GM23338 (cell line): ENCODE data around the gene ZBTB7B. TPM values are rescaled to one million over a fixed set of nuclear protein-coding genes. Genes with fewer than 3 reads are reported as not detected.

Source experiments
- ATAC-seq: fragments of 200-7000 bp; cut with Tn5 transposase; 3 replicates; pipeline ENCODE4 v1.9.1; 2020
- DNase-seq: peaks from one replicate; pipeline ENCODE4 v3.0.0-alpha.2; 2015; ENCODE audit warnings: low spot score
- H2AFZ ChIP-seq: fragments of 200-600 bp; sonication (generic); 2 replicates; pipeline ENCODE4 v1.8.0; 2016; ENCODE audit warnings: antibody characterized with exemption, mild to moderate bottlenecking, moderate library complexity
- H3F3A ChIP-seq: fragments of 200-600 bp; sonication (generic); replicated peaks from 2 replicates; pipeline ENCODE4 v1.8.0; 2017; ENCODE audit warnings: antibody characterized with exemption, mixed run types, low read depth
- H3K27ac ChIP-seq: fragments of 200-600 bp; sonication (generic); 2 replicates; pipeline ENCODE4 v1.6.1; 2016; ENCODE audit warnings: low read depth
- H3K27me3 ChIP-seq: fragments of 200-600 bp; sonication (generic); 2 replicates; pipeline ENCODE4 v1.8.0; 2016; ENCODE audit warnings: mild to moderate bottlenecking, mixed run types, moderate library complexity; ENCODE audit not compliant: insufficient read depth
- H3K36me3 ChIP-seq: fragments of 200-600 bp; sonication (generic); 2 replicates; pipeline ENCODE4 v1.8.0; 2016; ENCODE audit warnings: mild to moderate bottlenecking; ENCODE audit not compliant: insufficient read depth
- H3K4me1 ChIP-seq: fragments of 200-600 bp; sonication (generic); 2 replicates; pipeline ENCODE4 v1.8.0; 2016; ENCODE audit warnings: mild to moderate bottlenecking, moderate library complexity; ENCODE audit not compliant: insufficient read depth
- H3K4me2 ChIP-seq: fragments of 200-600 bp; sonication (generic); 2 replicates; pipeline ENCODE4 v1.7.1; 2017; ENCODE audit warnings: mixed run types
- H3K4me3 ChIP-seq: fragments of 200-600 bp; sonication (generic); 2 replicates; pipeline ENCODE4 v1.6.1; 2016; ENCODE audit warnings: mixed run types
- H3K79me2 ChIP-seq: fragments of 200-600 bp; sonication (generic); replicated peaks from 2 replicates; pipeline ENCODE4 v1.8.0; 2017; ENCODE audit warnings: mild to moderate bottlenecking; ENCODE audit not compliant: insufficient read depth
- H3K9me2 ChIP-seq: fragments of 200-600 bp; sonication (generic); 2 replicates; pipeline ENCODE4 v1.8.0; 2017; ENCODE audit not compliant: insufficient read depth
- H4K20me1 ChIP-seq: fragments of 200-600 bp; sonication (generic); replicated peaks from 2 replicates; pipeline ENCODE4 v1.8.0; 2017; ENCODE audit warnings: mild to moderate bottlenecking; ENCODE audit not compliant: insufficient read depth
- H3K27ac Mint-ChIP-seq: 2 replicates; pipeline ENCODE4 v1.8.0; 2020; ENCODE audit warnings: inconsistent platforms, mild to moderate bottlenecking, moderate library complexity, mixed read lengths
- H3K27me3 Mint-ChIP-seq: 3 replicates; pipeline ENCODE4 v1.8.0; 2022; ENCODE audit warnings: low read depth, mild to moderate bottlenecking, moderate library complexity, mixed read lengths, inconsistent platforms; ENCODE audit not compliant: insufficient read depth, poor library complexity
- H3K36me3 Mint-ChIP-seq: 3 replicates; pipeline ENCODE4 v1.8.0; 2021; ENCODE audit warnings: low read depth, mild to moderate bottlenecking, inconsistent platforms, moderate library complexity, mixed read lengths
- H3K4me1 Mint-ChIP-seq: 3 replicates; pipeline ENCODE4 v1.8.0; 2020; ENCODE audit warnings: mild to moderate bottlenecking, inconsistent platforms, mixed read lengths
- H3K4me3 Mint-ChIP-seq: 3 replicates; pipeline ENCODE4 v1.8.0; 2021; ENCODE audit warnings: moderate library complexity, mild to moderate bottlenecking, inconsistent platforms, mixed read lengths
- H3K9me3 Mint-ChIP-seq: 3 replicates; pipeline ENCODE4 v1.8.0; 2020; ENCODE audit warnings: moderate library complexity, mild to moderate bottlenecking, inconsistent platforms, mixed read lengths
- CREB1 ChIP-seq: fragments of 250-450 bp; sonication (Bioruptor Pico); IDR thresholded peaks from 2 replicates; pipeline ENCODE4 v1.5.0; 2020; ENCODE audit warnings: low read depth, mild to moderate bottlenecking, moderate library complexity
- EZH2 ChIP-seq: fragments of 200-600 bp; sonication (generic); IDR thresholded peaks from one replicate; pipeline ENCODE4 v1.8.0; 2017; ENCODE audit warnings: antibody characterized with exemption, mild to moderate bottlenecking, low read depth; ENCODE audit not compliant: unreplicated experiment
- EZH2phosphoT487 ChIP-seq: fragments of 200-600 bp; sonication (generic); IDR thresholded peaks from one replicate; pipeline ENCODE4 v1.8.1; 2018; ENCODE audit warnings: antibody characterized with exemption; ENCODE audit not compliant: unreplicated experiment
- JUNB ChIP-seq: IDR thresholded peaks from one replicate; pipeline ENCODE4 v1.6.1; 2016; ENCODE audit warnings: antibody characterized with exemption; ENCODE audit not compliant: unreplicated experiment
- NANOG ChIP-seq: IDR thresholded peaks from 2 replicates; pipeline ENCODE4 v1.6.1; 2016; ENCODE audit warnings: antibody characterized with exemption, borderline replicate concordance
- POLR2AphosphoS5 ChIP-seq: IDR thresholded peaks from 2 replicates; pipeline ENCODE4 v1.6.1; 2016; ENCODE audit warnings: antibody characterized with exemption, low read depth
- ZNF331 ChIP-seq: fragments of 250-450 bp; sonication (Bioruptor Pico); IDR thresholded peaks from 2 replicates; pipeline ENCODE4 v1.5.0; 2020; ENCODE audit warnings: low read depth, mild to moderate bottlenecking, moderate library complexity
- polyA plus RNA-seq: library from polyadenylated mRNA; unstranded; fragments of >200 nt; fragmentation: Nextera tagmentation; extraction: Ambion mirVana; gene quantifications from 2 replicates; pipeline ENCODE4 v1.2.1, GENCODE V29; 2016
- total RNA-seq: library from RNA; depleted of rRNA; stranded (reverse); fragments of >200 nt; shearing (Covaris generic); gene quantifications from 2 replicates; pipeline ENCODE4 v1.2.3, GENCODE V29; 2014
- TF ChIP-seq, protein P1 (sequence below): IDR thresholded peaks from 2 replicates; pipeline ENCODE4 v1.6.1; 2016; ENCODE audit warnings: antibody characterized with exemption
- TF ChIP-seq, protein P2 (sequence below), 2 experiments: fragments of 200-600 bp in 1 of 2; sonication (generic) in 1 of 2; conservative IDR thresholded peaks; 2 replicates each; pipeline versions ENCODE4 v1.5.1 to v1.6.1; 2016 to 2017; ENCODE audit warnings: antibody characterized with exemption in 2 of 2, low read depth in 2 of 2, mild to moderate bottlenecking in 2 of 2, moderate library complexity in 1 of 2
- TF ChIP-seq, protein P3 (sequence below): fragments of 250-450 bp; sonication (Bioruptor Pico); IDR thresholded peaks from 2 replicates; pipeline ENCODE4 v1.5.0; 2020; ENCODE audit warnings: mild to moderate bottlenecking, moderate library complexity
- TF ChIP-seq, protein P4 (sequence below): IDR thresholded peaks from one replicate; pipeline ENCODE4 v1.6.1; 2018; ENCODE audit warnings: antibody characterized with exemption; ENCODE audit not compliant: unreplicated experiment

The ZBTB7B gene
- total and polyA plus RNA-seq, 2 experiments from 2014 or later: 3.6 to 32.6 TPM

DNA sequence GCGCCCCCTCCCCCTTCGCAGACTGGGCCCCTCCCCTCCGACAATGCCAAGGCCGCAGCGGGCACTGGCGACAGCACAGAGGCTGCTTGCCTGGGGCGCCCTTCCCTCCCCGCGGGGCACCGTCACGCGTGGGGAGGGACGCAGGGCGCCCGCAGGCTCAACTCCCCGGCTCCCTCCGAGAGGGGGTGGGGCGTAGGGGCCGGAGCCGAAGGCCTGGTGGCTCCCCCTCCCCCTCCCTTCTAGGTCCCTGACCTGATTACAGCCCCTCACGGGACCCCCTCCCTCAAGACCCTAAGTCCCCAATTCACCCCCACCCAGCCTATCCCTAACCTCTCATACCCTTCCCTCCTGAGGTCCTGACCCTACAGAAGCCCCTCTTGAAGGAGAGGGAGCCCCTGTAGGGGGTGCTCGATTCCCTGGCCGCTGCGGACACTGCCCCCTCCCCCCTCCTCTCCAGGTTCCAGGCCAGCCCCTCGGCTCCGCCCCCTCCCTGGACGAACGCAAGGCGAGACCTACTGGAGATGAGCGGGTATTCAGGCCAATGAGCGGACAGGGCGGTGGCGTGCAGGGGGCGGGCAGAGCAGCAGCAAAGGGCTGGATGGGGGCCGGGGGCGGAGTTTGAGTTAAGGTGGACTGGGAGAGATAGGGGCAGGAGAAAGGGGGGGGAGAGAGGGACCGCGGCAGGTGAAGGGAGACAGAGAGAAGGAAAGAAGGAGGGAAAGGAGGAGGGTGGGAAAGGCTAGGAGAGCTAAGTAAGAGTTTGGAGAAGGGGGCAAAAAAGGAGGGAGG lies 733 bp upstream of the ZBTB7B start:
- Mint-ChIP-seq H3K27me3 (peaks cover 21% of the 10 kb centered on the region), H3K4me1 (peaks cover 40% of the 10 kb centered on the region), H3K36me3 (peaks cover 4% of the 10 kb centered on the region; the same call in 1 of the 3 replicates), H3K27ac (peak overlapping the region; percentile 83), H3K9me3 (no peaks in the 10 kb centered on the region), H3K4me3 (peak overlapping the region; percentile 92)
- Histone ChIP-seq H3F3A (peaks cover 16% of the 10 kb centered on the region), H2AFZ (no peak overlapping the region), H3K27ac (peak overlapping the region; percentile 95), H3K4me3 (peak overlapping the region; percentile 90), H3K4me1 (peaks cover 18% of the 10 kb centered on the region), H3K4me2 (peak overlapping the region; percentile 90), H3K79me2 (peaks cover 28% of the 10 kb centered on the region), H3K27me3 (no peaks in the 10 kb centered on the region), H3K36me3 (no peaks in the 10 kb centered on the region), H3K9me2 (no peaks in the 10 kb centered on the region), H4K20me1 (no peaks in the 10 kb centered on the region; the same call in 1 of the 2 replicates)
- DNase-seq (peak; percentile 100), ATAC-seq (peak; percentile 33)
- TF ChIP-seq, protein P1, sequence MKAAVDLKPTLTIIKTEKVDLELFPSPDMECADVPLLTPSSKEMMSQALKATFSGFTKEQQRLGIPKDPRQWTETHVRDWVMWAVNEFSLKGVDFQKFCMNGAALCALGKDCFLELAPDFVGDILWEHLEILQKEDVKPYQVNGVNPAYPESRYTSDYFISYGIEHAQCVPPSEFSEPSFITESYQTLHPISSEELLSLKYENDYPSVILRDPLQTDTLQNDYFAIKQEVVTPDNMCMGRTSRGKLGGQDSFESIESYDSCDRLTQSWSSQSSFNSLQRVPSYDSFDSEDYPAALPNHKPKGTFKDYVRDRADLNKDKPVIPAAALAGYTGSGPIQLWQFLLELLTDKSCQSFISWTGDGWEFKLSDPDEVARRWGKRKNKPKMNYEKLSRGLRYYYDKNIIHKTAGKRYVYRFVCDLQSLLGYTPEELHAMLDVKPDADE: 0 out of 2 replicates have a peak, but pooled peaks have one; percentile 3
- no peak for TF ChIP-seq ZNF331
- TF ChIP-seq POLR2AphosphoS5: peak; percentile 51
- TF ChIP-seq, protein P2, sequence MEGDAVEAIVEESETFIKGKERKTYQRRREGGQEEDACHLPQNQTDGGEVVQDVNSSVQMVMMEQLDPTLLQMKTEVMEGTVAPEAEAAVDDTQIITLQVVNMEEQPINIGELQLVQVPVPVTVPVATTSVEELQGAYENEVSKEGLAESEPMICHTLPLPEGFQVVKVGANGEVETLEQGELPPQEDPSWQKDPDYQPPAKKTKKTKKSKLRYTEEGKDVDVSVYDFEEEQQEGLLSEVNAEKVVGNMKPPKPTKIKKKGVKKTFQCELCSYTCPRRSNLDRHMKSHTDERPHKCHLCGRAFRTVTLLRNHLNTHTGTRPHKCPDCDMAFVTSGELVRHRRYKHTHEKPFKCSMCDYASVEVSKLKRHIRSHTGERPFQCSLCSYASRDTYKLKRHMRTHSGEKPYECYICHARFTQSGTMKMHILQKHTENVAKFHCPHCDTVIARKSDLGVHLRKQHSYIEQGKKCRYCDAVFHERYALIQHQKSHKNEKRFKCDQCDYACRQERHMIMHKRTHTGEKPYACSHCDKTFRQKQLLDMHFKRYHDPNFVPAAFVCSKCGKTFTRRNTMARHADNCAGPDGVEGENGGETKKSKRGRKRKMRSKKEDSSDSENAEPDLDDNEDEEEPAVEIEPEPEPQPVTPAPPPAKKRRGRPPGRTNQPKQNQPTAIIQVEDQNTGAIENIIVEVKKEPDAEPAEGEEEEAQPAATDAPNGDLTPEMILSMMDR (conservative IDR thresholded peaks at IDR 0.05; ENCODE audit: low read depth in 2 of 2): peak; percentile 50 to 52
- TF ChIP-seq, protein P3, sequence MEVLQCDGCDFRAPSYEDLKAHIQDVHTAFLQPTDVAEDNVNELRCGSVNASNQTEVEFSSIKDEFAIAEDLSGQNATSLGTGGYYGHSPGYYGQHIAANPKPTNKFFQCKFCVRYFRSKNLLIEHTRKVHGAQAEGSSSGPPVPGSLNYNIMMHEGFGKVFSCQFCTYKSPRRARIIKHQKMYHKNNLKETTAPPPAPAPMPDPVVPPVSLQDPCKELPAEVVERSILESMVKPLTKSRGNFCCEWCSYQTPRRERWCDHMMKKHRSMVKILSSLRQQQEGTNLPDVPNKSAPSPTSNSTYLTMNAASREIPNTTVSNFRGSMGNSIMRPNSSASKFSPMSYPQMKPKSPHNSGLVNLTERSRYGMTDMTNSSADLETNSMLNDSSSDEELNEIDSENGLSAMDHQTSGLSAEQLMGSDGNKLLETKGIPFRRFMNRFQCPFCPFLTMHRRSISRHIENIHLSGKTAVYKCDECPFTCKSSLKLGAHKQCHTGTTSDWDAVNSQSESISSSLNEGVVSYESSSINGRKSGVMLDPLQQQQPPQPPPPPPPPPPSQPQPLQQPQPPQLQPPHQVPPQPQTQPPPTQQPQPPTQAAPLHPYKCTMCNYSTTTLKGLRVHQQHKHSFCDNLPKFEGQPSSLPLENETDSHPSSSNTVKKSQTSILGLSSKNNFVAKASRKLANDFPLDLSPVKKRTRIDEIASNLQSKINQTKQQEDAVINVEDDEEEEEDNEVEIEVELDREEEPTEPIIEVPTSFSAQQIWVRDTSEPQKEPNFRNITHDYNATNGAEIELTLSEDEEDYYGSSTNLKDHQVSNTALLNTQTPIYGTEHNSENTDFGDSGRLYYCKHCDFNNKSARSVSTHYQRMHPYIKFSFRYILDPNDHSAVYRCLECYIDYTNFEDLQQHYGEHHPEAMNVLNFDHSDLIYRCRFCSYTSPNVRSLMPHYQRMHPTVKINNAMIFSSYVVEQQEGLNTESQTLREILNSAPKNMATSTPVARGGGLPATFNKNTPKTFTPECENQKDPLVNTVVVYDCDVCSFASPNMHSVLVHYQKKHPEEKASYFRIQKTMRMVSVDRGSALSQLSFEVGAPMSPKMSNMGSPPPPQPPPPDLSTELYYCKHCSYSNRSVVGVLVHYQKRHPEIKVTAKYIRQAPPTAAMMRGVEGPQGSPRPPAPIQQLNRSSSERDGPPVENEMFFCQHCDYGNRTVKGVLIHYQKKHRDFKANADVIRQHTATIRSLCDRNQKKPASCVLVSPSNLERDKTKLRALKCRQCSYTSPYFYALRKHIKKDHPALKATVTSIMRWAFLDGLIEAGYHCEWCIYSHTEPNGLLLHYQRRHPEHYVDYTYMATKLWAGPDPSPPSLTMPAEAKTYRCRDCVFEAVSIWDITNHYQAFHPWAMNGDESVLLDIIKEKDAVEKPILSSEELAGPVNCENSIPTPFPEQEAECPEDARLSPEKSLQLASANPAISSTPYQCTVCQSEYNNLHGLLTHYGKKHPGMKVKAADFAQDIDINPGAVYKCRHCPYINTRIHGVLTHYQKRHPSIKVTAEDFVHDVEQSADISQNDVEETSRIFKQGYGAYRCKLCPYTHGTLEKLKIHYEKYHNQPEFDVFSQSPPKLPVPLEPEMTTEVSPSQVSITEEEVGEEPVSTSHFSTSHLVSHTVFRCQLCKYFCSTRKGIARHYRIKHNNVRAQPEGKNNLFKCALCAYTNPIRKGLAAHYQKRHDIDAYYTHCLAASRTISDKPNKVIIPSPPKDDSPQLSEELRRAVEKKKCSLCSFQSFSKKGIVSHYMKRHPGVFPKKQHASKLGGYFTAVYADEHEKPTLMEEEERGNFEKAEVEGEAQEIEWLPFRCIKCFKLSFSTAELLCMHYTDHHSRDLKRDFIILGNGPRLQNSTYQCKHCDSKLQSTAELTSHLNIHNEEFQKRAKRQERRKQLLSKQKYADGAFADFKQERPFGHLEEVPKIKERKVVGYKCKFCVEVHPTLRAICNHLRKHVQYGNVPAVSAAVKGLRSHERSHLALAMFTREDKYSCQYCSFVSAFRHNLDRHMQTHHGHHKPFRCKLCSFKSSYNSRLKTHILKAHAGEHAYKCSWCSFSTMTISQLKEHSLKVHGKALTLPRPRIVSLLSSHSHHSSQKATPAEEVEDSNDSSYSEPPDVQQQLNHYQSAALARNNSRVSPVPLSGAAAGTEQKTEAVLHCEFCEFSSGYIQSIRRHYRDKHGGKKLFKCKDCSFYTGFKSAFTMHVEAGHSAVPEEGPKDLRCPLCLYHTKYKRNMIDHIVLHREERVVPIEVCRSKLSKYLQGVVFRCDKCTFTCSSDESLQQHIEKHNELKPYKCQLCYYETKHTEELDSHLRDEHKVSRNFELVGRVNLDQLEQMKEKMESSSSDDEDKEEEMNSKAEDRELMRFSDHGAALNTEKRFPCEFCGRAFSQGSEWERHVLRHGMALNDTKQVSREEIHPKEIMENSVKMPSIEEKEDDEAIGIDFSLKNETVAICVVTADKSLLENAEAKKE: no peak
- no peak for TF ChIP-seq EZH2phosphoT487
- no peak for TF ChIP-seq JUNB
- no peak for TF ChIP-seq EZH2
- no peak for TF ChIP-seq NANOG
- TF ChIP-seq CREB1 (CRISPR knock-in tag): peak; percentile 73
- TF ChIP-seq, protein P4, sequence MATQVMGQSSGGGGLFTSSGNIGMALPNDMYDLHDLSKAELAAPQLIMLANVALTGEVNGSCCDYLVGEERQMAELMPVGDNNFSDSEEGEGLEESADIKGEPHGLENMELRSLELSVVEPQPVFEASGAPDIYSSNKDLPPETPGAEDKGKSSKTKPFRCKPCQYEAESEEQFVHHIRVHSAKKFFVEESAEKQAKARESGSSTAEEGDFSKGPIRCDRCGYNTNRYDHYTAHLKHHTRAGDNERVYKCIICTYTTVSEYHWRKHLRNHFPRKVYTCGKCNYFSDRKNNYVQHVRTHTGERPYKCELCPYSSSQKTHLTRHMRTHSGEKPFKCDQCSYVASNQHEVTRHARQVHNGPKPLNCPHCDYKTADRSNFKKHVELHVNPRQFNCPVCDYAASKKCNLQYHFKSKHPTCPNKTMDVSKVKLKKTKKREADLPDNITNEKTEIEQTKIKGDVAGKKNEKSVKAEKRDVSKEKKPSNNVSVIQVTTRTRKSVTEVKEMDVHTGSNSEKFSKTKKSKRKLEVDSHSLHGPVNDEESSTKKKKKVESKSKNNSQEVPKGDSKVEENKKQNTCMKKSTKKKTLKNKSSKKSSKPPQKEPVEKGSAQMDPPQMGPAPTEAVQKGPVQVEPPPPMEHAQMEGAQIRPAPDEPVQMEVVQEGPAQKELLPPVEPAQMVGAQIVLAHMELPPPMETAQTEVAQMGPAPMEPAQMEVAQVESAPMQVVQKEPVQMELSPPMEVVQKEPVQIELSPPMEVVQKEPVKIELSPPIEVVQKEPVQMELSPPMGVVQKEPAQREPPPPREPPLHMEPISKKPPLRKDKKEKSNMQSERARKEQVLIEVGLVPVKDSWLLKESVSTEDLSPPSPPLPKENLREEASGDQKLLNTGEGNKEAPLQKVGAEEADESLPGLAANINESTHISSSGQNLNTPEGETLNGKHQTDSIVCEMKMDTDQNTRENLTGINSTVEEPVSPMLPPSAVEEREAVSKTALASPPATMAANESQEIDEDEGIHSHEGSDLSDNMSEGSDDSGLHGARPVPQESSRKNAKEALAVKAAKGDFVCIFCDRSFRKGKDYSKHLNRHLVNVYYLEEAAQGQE: no peak
